HL-60/S4 treated with retinoic acid at 250 ng/mL for 4 days and 3 days (cell line): ENCODE measurements around the gene BAG5.
"Not testable (repeated sequence)": the region's sequence is repeated elsewhere in the genome, so short reads cannot be mapped to it uniquely, and the experiment has no call there.

Source experiments
- in situ Hi-C: fragments of 300-500 bp; cut with MboI; formaldehyde crosslinking; loops from 2 replicates; pipeline ENCODE4 v1.7.0; 2022; ENCODE audit warnings: low sequenced_read_pairs

The BAG5 gene, protein sequence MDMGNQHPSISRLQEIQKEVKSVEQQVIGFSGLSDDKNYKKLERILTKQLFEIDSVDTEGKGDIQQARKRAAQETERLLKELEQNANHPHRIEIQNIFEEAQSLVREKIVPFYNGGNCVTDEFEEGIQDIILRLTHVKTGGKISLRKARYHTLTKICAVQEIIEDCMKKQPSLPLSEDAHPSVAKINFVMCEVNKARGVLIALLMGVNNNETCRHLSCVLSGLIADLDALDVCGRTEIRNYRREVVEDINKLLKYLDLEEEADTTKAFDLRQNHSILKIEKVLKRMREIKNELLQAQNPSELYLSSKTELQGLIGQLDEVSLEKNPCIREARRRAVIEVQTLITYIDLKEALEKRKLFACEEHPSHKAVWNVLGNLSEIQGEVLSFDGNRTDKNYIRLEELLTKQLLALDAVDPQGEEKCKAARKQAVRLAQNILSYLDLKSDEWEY

DNA sequence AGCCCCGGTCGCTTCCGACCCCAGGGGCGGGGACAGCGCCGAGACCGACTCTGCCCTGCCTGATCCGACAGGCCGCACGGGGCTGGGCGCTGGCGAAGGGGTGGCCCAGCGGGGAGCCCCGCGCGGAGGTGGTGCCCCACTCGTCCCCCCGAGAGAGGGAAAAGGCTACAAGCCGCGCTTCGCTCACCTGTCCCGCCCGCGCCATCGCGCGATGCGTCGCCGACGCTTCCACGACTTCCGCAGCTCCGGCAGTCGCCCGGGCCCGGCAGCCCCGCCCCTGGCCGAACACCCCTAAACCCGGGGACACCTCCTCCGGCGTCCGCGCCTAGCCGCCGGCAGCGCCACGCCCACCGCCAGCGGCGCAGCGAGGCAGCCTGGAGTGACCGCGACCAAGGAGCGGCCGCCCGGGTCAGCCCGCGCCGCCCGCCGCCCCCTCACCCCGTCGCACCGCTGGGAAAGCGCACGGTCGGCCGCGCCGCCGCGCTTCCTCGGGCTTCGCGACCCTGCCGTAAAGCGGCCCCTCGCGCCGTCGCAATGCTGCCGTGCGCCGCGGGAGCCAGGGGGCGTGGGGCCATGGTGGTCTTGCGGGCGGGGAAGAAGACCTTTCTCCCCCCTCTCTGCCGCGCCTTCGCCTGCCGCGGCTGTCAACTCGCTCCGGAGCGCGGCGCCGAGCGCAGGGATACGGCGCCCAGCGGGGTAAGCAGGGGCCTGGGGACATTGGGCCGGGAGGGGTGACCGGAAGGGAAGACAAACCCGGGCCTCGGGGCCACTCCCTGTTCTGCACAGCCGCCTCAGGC, at the start of gene BAG5, which contains the start of gene COA8:
BAG5 (minus strand) TSS at position 229 of the 797 bp plus-strand sequence. CDS start 1,493 bp downstream, outside the sequence.
COA8 (plus strand) TSS at position 532 of the 797 bp plus-strand sequence; CDS start at position 574, 42 bp downstream.
- in situ Hi-C loops, result no loop called here

DNA sequence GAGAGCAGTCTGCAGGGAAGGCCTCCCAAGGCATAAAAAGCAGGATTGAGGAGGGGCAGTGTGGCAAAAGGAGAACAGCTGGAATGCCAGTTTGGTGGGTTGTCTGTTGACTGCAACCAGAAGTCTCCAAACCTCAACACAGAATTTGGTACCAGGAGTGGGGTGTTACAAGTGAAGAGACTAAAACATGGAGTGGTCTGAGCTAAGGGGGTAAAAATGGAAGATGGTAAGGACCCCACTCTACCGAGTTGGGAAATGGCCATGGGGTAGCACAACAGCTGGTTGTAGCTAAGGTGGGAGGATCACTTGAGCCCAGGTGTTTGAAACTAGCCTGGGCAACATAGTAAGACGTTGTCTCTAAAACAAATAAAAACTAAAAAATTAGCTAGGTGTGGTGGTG, 48.8 kb upstream of the BAG5 start:
- in situ Hi-C loops, result no loop called here

GRCh38 chr14:103609081-103609480, 46.6 kb upstream of the BAG5 start:
- in situ Hi-C loops, result not testable (repeated sequence)

DNA sequence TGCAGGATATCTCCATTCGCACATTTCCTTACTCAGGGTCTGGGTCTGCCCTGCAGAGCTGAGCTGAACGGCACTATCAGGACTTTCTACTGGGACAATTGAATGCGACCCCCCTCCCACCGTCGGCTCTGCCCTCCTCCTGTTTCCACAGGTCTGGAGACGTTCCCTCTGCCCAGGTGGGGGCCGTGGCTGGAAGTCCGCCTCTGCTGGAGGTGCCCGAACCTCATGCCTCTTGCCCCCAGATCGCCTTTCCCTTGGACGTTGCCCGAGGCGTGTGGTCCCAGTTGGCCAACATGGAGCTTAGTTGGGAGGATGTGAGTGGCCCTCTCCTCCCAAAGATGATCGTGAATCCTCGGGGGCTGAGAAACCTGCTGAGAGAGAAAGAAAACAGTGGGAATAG, 45.4 kb upstream of the BAG5 start:
- in situ Hi-C loops, result no loop called here

- in situ Hi-C loops, result no loop called here
Measured at GRCh38 chr14:103606963-103607668, 44.7 kb upstream of the BAG5 start.

- in situ Hi-C loops, result no loop called here
Measured at GRCh38 chr14:103604620-103605019, 42.2 kb upstream of the BAG5 start.

DNA sequence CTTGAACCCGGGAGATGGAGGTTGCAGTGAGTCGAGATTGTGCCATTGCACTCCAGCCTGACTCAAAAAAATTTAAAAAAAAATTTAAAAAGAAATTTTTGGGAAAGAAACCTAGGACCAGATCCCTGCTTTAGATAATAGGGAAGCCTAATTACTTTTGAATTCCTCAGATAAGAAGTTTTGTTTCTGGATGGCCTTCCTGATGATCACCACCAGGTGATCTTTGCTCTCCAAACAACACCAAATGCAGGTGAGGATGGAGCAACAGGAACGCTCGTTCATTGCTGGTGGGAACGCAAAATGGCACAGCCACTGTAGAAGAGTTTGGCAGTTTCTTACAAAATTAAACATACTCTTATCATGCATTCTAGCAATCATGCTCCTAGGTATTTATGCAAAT, 38.0 kb upstream of the BAG5 start:
- in situ Hi-C loops, result no loop called here

GRCh38 chr14:103597623-103598377, 35.3 kb upstream of the BAG5 start:
- in situ Hi-C loops, result no loop called here

DNA sequence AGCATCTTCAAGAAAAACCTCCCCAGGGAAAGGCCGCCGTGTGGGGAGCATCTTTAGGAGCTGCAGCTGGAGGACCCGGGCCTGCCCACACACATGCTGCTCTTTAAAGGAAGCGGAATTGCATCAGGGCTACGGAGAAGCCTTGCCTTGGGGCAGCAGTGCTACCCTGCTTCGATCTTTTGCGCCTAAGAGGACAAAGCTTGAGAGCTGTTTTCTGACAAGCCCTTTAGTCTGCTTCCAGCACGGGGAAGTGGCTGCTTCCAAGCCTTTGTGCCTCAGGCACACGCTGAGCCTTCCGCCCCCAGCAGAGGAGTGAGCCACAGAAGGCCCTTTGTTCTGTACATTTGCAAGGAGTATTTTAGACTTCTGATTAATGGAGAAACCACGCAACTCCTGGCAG, 31.8 kb upstream of the BAG5 start:
- in situ Hi-C loops, result no loop called here

DNA sequence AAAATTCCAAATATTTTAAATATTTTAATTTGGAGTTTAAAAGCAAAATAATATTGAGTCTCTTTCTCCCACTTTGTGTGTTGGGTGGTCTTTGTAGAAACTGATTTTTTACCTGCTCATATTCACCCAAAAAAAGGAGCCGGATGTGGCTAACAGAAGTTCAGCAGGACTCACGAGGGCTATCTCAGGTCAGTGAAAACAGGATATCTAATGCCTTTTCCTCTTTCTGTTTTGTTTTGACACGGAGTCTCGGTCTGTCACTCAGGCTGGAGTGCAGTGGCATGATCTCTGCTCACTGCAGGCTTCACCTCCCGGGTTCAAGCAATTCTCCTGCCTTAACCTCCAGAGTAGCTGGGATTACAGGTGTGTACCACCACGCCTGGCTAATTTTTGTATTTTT, 31.1 kb upstream of the BAG5 start:
- in situ Hi-C loops, result no loop called here

DNA sequence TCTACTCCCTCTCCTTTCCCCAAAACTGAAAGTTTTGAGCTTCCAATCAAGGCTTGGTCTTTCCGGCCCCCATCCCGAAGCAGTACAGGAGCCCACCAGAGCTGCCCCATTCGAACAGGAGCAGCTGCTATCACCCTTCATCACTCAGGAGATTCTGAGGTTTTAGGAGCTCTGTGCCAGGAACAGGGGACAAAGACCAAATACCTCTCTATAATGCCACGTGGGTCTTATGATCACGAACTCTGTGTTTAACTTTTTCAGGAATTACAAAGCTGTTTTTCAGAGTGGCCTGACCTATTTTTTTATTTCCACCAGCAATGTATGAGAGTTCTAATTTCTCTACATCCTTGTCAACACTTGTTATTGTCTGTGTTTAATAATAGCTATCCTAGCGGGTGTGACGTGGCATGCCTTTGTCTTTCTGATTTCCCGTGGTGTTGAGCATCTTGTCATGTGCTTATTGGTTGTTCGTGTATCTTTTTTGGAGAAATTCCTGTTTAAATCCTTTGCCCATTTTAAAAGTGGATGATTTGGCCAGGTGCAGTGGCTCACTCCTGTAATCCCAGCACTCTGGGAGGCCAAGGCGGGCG, 22.0 kb upstream of the BAG5 start:
- in situ Hi-C loops, result no loop called here

GRCh38 chr14:103581954-103582703, 19.7 kb upstream of the BAG5 start:
- in situ Hi-C loops, result no loop called here

GRCh38 chr14:103581206-103581605, 18.7 kb upstream of the BAG5 start:
- in situ Hi-C loops, result no loop called here

GRCh38 chr14:103578401-103579075, 16.1 kb upstream of the BAG5 start:
- in situ Hi-C loops, result no loop called here

GRCh38 chr14:103576371-103577024, 14.0 kb upstream of the BAG5 start:
- in situ Hi-C loops, result no loop called here

GRCh38 chr14:103574707-103575285, 12.3 kb upstream of the BAG5 start:
- in situ Hi-C loops, result no loop called here

- in situ Hi-C loops, result no loop called here
Measured at GRCh38 chr14:103574104-103574503, 11.6 kb upstream of the BAG5 start.

- in situ Hi-C loops, result no loop called here
Measured at GRCh38 chr14:103569408-103569807, 7.0 kb upstream of the BAG5 start.
